Fibroblast of villous mesenchyme (primary cell): ENCODE results near the gene RNF222. TPM values are rescaled to one million over a fixed set of nuclear protein-coding genes. Genes with fewer than 3 reads are reported as not detected.
"Not testable (repeated sequence)": the region's sequence is repeated elsewhere in the genome, so short reads cannot be mapped to it uniquely, and the experiment has no call there.

Experiments
- DNase-seq: peaks from one replicate; pipeline ENCODE4 v3.0.0-alpha.2; 2010; ENCODE audit warnings: low read depth
- H3K4me3 ChIP-seq: 2 replicates; pipeline ENCODE4 v1.5.1; 2011; ENCODE audit warnings: low read depth, mild to moderate bottlenecking, low read length
- total RNA-seq: library from RNA; depleted of rRNA; stranded (reverse); fragments of >200 nt; gene quantifications from 2 replicates; pipeline ENCODE4 v1.2.3, GENCODE V29; 2012
- TF ChIP-seq, protein P1 (sequence below): IDR thresholded peaks from 2 replicates; pipeline ENCODE4 v1.5.1; 2012; ENCODE audit warnings: low read depth, mild to moderate bottlenecking, low read length; ENCODE audit not compliant: insufficient read depth

The RNF222 gene
- total RNA-seq, 1 donor, result not detected

DNA sequence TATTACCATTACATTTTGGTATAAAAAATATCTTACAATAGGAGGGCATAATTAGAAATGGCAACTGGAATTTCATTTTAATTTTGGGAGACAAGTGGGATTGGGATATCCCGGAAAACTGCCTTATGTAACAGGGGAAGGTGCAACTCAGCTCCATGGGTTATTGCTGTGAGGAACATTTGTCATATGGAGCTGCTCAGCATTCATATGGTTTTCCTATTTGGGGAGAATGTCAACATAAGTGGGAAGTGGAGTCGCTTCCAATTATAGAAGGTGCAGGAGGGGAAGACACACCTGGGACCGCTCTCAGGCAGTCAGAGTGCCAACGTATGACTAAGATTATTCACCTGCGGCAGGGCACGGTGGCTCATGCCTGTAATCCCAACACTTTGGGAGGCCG lies 47.3 kb downstream of the RNF222 start:
- TF ChIP-seq, protein P1, sequence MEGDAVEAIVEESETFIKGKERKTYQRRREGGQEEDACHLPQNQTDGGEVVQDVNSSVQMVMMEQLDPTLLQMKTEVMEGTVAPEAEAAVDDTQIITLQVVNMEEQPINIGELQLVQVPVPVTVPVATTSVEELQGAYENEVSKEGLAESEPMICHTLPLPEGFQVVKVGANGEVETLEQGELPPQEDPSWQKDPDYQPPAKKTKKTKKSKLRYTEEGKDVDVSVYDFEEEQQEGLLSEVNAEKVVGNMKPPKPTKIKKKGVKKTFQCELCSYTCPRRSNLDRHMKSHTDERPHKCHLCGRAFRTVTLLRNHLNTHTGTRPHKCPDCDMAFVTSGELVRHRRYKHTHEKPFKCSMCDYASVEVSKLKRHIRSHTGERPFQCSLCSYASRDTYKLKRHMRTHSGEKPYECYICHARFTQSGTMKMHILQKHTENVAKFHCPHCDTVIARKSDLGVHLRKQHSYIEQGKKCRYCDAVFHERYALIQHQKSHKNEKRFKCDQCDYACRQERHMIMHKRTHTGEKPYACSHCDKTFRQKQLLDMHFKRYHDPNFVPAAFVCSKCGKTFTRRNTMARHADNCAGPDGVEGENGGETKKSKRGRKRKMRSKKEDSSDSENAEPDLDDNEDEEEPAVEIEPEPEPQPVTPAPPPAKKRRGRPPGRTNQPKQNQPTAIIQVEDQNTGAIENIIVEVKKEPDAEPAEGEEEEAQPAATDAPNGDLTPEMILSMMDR, result no peak
- no peak overlapping the region for H3K4me3 ChIP-seq
- DNase-seq, result no peak

DNA sequence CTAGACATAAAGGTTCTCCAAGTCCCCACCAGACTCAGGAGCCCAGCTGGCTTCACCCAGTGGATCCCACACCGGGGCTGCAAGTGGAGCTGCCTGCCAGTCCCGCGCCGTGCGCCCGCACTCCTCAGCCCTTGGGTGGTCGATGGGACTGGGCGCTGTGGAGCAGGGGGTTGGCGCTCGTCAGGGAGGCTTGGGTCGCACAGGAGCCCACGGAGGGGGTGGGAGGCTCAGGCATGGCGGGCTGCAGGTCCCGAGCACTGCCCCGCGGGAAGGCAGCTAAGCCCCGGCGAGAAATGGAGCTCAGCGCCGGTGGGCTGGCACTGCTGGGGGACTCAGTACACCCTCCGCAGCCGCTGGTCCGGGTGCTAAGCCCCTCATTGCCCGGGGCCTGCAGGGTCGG lies 50.6 kb downstream of the RNF222 start:
- not testable (repeated sequence) for DNase-seq
- H3K4me3 ChIP-seq, result peak overlapping the region; percentile 27

DNA sequence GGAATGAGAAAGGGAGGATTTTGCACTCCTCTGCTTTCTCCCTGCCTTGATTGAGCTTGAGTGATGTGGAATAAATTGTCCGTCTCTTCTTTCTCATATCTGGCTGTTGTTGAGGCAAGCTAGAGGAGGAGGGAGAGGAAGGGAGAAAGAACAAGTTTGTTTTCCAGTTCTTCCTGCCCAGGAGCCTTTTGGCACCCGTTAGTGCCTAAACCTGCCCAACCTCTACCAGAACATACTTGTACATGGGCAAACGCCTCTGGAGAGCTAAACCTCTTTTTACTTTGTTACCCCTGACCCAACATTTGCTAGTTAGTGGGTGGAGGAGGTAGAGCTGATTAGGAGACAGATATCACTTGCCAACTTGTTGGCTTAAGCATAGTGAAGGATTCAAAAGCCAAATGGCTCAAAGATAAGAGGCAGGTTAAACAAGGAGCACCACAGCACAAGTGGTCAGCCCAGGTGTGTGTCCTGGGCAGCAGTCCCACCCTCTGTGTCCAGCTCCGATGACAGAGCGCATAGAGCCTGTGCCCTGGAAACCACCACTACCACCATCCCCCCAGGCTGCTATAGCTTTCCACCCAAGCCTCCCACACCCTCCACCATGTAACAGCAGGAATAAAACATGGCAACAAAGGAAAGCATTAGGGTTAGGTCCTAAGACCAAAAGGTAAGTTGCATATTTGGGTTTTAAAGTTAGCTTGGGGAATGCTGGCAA lies 51.5 kb downstream of the RNF222 start:
- TF ChIP-seq, protein P1, result no peak
- no peak overlapping the region for H3K4me3 ChIP-seq
- DNase-seq, result no peak

DNA sequence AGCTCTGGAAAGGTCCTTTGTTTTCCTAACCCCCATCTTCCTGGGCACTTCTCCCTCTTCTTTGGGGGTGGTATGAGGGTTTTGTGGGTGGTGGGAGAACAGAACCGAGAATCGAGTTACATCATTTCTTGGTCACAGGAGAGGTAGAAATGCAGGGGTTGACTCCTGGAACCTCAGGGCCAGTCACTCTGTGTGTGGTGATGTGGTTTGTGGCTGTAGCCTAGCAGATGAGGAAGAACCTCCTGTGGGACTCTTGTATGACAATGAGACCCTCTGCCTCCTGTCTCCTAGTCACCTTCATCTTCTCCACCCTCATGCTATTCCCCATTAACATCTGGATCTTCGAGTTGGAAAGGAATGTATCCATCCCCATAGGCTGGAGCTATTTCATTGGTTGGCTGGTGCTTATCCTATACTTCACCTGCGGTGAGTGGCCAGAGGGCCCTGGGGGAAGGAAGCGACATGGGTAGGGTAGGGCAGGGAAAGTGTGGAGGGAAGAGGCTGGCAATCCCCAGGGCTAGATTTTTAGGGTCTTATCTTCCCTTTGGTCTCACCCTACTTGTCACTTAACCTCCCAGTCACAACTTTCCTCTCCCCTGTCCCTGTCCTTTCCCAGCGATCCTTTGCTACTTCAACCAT lies 52.5 kb downstream of the RNF222 start:
- no peak for DNase-seq
- TF ChIP-seq, protein P1, result no peak
- no peak overlapping the region for H3K4me3 ChIP-seq

DNA sequence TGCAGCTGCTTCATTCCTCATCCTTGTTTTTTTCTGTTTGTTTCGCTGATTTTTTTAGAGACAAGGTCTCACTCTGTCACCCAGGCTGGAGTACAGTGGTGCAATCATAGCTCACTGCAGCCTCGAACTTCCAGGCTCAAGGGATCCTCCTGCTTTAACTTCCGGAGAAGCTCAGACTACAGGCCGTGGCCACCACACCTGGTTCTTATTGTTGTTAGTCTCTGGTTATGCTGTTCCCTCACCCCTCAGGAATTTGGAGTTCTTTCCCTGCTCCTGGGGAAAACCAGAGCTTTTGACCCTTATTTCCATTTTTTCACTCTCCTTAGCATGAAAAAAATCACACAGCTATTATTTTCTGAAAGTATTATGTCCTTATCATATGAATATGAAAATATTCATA lies 56.2 kb downstream of the RNF222 start:
- TF ChIP-seq, protein P1, result no peak
- no peak overlapping the region for H3K4me3 ChIP-seq
- no peak for DNase-seq

Other genes starting within 250 kb of the RNF222 start
- 5.5 and 12.5 TPM in 2 replicates for gene PER1, start 245.4 kb downstream of the RNF222 start, total RNA-seq
- 5.6 and 6.1 TPM in 2 replicates for gene VAMP2, start 234.9 kb downstream of the RNF222 start, total RNA-seq
- gene TMEM107, start 221.4 kb downstream of the RNF222 start, total RNA-seq, result 15.5 and 23.7 TPM in 2 replicates
- 6.0 and 8.4 TPM in 2 replicates for gene BORCS6, start 207.6 kb downstream of the RNF222 start, total RNA-seq
- gene AURKB, start 187.3 kb downstream of the RNF222 start, total RNA-seq, result 12.9 and 19.0 TPM in 2 replicates
- 6.0 and 10.3 TPM in 2 replicates for gene CTC1, start 149.8 kb downstream of the RNF222 start, total RNA-seq
- 38.0 and 41.9 TPM in 2 replicates for gene PFAS, start 148.5 kb downstream of the RNF222 start, total RNA-seq
- 8.2 and 13.5 TPM in 2 replicates for gene RANGRF, start 109.2 kb downstream of the RNF222 start, total RNA-seq
- 0.86 and 0.97 TPM in 2 replicates for gene SLC25A35, start 102.4 kb downstream of the RNF222 start, total RNA-seq
- gene ARHGEF15, start 87.6 kb downstream of the RNF222 start, total RNA-seq, result not detected in 2 replicates
- not detected in 2 replicates for gene ODF4, start 58.0 kb downstream of the RNF222 start, total RNA-seq
- gene RPL26, start 14.6 kb downstream of the RNF222 start, total RNA-seq, result 2,045 and 2,110 TPM in 2 replicates
- 79.6 and 87.7 TPM in 2 replicates for gene NDEL1, start 38.1 kb upstream of the RNF222 start, total RNA-seq
- 94.1 and 99.2 TPM in 2 replicates for gene MYH10, start 232.9 kb upstream of the RNF222 start, total RNA-seq